OCI-LY7 (cell line): ENCODE results near the gene BTNL3.

Experiments
- EZH2phosphoT487 ChIP-seq: fragments of 200-600 bp; sonication (generic); IDR thresholded peaks from 2 replicates; pipeline ENCODE4 v1.6.1; 2018; ENCODE audit warnings: low read depth, borderline replicate concordance, mild to moderate bottlenecking, mixed run types, antibody characterized with exemption, low read length, moderate library complexity, mixed read lengths
- TF ChIP-seq, protein P1 (sequence below): fragments of 200-600 bp; sonication (generic); conservative IDR thresholded peaks from 2 replicates; pipeline ENCODE4 v1.5.1; 2014; ENCODE audit warnings: mild to moderate bottlenecking, antibody characterized with exemption, low read length, moderate library complexity, mixed read lengths

- TF ChIP-seq, protein P1, sequence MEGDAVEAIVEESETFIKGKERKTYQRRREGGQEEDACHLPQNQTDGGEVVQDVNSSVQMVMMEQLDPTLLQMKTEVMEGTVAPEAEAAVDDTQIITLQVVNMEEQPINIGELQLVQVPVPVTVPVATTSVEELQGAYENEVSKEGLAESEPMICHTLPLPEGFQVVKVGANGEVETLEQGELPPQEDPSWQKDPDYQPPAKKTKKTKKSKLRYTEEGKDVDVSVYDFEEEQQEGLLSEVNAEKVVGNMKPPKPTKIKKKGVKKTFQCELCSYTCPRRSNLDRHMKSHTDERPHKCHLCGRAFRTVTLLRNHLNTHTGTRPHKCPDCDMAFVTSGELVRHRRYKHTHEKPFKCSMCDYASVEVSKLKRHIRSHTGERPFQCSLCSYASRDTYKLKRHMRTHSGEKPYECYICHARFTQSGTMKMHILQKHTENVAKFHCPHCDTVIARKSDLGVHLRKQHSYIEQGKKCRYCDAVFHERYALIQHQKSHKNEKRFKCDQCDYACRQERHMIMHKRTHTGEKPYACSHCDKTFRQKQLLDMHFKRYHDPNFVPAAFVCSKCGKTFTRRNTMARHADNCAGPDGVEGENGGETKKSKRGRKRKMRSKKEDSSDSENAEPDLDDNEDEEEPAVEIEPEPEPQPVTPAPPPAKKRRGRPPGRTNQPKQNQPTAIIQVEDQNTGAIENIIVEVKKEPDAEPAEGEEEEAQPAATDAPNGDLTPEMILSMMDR = no peak
- TF ChIP-seq EZH2phosphoT487 = no peak
Measured at GRCh38 chr5:180977852-180978251, 10.8 kb upstream of the BTNL3 start.
